ENCODE data around the gene LRRC36. TPM values are rescaled to one million over a fixed set of nuclear protein-coding genes. Genes with fewer than 3 reads are reported as not detected.
A peak's percentile ranks its signal among the peaks of the same experiment; 100 is the strongest.

LRRC36 gene
- total and polyA plus RNA-seq, 2 of the 13 experiments (the other 11 are each of a cell fraction or from before 2014, with no cell fraction given): 0.12 to 0.15 TPM

DNA sequence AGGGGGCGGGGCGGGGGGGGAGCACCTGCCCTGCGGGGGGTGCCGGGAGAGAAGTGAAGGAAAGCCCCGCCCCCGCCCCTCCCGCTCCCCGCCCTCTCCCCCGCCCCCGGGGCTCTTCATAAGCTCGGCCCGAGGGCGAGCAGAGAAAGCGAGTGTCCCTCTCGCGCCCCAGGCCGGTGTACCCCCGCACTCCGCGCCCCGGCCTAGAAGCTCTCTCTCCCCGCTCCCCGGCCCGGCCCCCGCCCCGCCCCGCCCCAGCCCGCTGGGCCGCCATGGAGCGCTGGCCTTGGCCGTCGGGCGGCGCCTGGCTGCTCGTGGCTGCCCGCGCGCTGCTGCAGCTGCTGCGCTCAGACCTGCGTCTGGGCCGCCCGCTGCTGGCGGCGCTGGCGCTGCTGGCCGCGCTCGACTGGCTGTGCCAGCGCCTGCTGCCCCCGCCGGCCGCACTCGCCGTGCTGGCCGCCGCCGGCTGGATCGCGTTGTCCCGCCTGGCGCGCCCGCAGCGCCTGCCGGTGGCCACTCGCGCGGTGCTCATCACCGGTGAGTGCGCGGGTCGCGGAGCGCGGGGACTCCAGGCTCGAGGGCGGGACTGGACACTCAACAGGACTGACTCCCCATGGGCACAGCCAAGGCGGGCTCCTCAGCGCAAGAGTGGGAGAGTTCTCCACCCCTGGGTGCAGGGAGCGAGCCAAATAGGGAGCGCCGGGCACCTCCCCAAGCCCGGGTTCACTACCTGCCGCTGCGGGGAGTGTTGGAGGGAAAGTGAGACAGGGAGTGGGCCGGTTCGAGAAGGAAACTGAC is 104.6 kb downstream of the LRRC36 start, which contains the start of gene HSD11B2 (continued):
- TF ChIP-seq, protein P1, sequence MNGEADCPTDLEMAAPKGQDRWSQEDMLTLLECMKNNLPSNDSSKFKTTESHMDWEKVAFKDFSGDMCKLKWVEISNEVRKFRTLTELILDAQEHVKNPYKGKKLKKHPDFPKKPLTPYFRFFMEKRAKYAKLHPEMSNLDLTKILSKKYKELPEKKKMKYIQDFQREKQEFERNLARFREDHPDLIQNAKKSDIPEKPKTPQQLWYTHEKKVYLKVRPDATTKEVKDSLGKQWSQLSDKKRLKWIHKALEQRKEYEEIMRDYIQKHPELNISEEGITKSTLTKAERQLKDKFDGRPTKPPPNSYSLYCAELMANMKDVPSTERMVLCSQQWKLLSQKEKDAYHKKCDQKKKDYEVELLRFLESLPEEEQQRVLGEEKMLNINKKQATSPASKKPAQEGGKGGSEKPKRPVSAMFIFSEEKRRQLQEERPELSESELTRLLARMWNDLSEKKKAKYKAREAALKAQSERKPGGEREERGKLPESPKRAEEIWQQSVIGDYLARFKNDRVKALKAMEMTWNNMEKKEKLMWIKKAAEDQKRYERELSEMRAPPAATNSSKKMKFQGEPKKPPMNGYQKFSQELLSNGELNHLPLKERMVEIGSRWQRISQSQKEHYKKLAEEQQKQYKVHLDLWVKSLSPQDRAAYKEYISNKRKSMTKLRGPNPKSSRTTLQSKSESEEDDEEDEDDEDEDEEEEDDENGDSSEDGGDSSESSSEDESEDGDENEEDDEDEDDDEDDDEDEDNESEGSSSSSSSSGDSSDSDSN (CRISPR knock-in tag; IDR thresholded peaks at IDR 0.05): peak; percentile 44
- TF ChIP-seq ZNF790 (CRISPR knock-in tag; IDR thresholded peaks at IDR 0.05; ENCODE audit: borderline replicate concordance): no peak; the same call in 1 of the 2 replicates
- TF ChIP-seq GATAD2A (CRISPR knock-in tag; IDR thresholded peaks at IDR 0.05): no peak
- 0 out of 2 replicates have a peak, but pooled peaks have one; percentile 39 for TF ChIP-seq ATF7-NPFF (CRISPR knock-in tag; IDR thresholded peaks at IDR 0.05; ENCODE audit: low read depth)
- no peak for TF ChIP-seq ZNF614 (CRISPR knock-in tag; IDR thresholded peaks at IDR 0.05; ENCODE audit: borderline replicate concordance)
- no peak for TF ChIP-seq ZNF260 (CRISPR knock-in tag; IDR thresholded peaks at IDR 0.05; ENCODE audit: borderline replicate concordance, low read depth)
- TF ChIP-seq, protein P2, sequence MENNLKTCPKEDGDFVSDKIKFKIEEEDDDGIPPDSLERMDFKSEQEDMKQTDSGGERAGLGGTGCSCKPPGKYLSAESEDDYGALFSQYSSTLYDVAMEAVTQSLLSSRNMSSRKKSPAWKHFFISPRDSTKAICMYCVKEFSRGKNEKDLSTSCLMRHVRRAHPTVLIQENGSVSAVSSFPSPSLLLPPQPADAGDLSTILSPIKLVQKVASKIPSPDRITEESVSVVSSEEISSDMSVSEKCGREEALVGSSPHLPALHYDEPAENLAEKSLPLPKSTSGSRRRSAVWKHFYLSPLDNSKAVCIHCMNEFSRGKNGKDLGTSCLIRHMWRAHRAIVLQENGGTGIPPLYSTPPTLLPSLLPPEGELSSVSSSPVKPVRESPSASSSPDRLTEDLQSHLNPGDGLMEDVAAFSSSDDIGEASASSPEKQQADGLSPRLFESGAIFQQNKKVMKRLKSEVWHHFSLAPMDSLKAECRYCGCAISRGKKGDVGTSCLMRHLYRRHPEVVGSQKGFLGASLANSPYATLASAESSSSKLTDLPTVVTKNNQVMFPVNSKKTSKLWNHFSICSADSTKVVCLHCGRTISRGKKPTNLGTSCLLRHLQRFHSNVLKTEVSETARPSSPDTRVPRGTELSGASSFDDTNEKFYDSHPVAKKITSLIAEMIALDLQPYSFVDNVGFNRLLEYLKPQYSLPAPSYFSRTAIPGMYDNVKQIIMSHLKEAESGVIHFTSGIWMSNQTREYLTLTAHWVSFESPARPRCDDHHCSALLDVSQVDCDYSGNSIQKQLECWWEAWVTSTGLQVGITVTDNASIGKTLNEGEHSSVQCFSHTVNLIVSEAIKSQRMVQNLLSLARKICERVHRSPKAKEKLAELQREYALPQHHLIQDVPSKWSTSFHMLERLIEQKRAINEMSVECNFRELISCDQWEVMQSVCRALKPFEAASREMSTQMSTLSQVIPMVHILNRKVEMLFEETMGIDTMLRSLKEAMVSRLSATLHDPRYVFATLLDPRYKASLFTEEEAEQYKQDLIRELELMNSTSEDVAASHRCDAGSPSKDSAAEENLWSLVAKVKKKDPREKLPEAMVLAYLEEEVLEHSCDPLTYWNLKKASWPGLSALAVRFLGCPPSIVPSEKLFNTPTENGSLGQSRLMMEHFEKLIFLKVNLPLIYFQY (CRISPR knock-in tag; IDR thresholded peaks at IDR 0.05; ENCODE audit: borderline replicate concordance): 0 out of 2 replicates have a peak, but pooled peaks have one; percentile 22
- no peak; the same call in 1 of the 2 replicates for TF ChIP-seq ZMAT3 (CRISPR knock-in tag; conservative IDR thresholded peaks at IDR 0.05)
- no peak for TF ChIP-seq ZNF501 (CRISPR knock-in tag; IDR thresholded peaks at IDR 0.05)
- no peak for TF ChIP-seq HOXA7 (CRISPR knock-in tag; IDR thresholded peaks at IDR 0.05)
- TF ChIP-seq YEATS4 (CRISPR knock-in tag; IDR thresholded peaks at IDR 0.05; ENCODE audit: borderline replicate concordance): peak; percentile 12; the same call in 1 of the 2 replicates
- TF ChIP-seq POLR2A (IDR thresholded peaks at IDR 0.05; ENCODE audit: insufficient read depth in 1 of 2, low read depth in 2 of 2, low read length in 2 of 2): peak; percentile 66 to 91
- TF ChIP-seq TSC22D2 (CRISPR knock-in tag; IDR thresholded peaks at IDR 0.05; ENCODE audit: borderline replicate concordance): 0 out of 2 replicates have a peak, but pooled peaks have one; percentile 34
- 0 out of 2 replicates have a peak, but pooled peaks have one; percentile 6 for TF ChIP-seq THAP11 (CRISPR knock-in tag; IDR thresholded peaks at IDR 0.05)
- 0 out of 2 replicates have a peak, but pooled peaks have one; percentile 35 for TF ChIP-seq ZNF296 (CRISPR knock-in tag; conservative IDR thresholded peaks at IDR 0.05)
- no peak for TF ChIP-seq SCMH1 (CRISPR knock-in tag; IDR thresholded peaks at IDR 0.05; ENCODE audit: borderline replicate concordance)
- TF ChIP-seq THYN1 (CRISPR knock-in tag; IDR thresholded peaks at IDR 0.05; ENCODE audit: borderline replicate concordance, low read depth): no peak
- peak; percentile 65 for TF ChIP-seq TAF15 (IDR thresholded peaks at IDR 0.05; ENCODE audit: low read depth, low read length, poor library complexity, severe bottlenecking)
- peak; percentile 22 for TF ChIP-seq MEIS2 (CRISPR knock-in tag; IDR thresholded peaks at IDR 0.05)
- TF ChIP-seq DNMT1 (CRISPR knock-in tag; IDR thresholded peaks at IDR 0.05): 0 out of 2 replicates have a peak, but pooled peaks have one; percentile 33
- peak; percentile 21; the same call in 1 of the 2 replicates for TF ChIP-seq MAZ (IDR thresholded peaks at IDR 0.05; ENCODE audit: borderline replicate concordance, low read depth, low read length)
- no peak for TF ChIP-seq MAZ (CRISPR knock-in tag; IDR thresholded peaks at IDR 0.05; ENCODE audit: low read depth)
- TF ChIP-seq ZNF563 (CRISPR knock-in tag; IDR thresholded peaks at IDR 0.05): peak; percentile 53
- TF ChIP-seq RNF2 (conservative IDR thresholded peaks at IDR 0.05; ENCODE audit: low read depth): peak; percentile 55; the same call in 1 of the 2 replicates
